Left renal cortex interstitium (tissue), 4 donors: ENCODE data around the gene NUF2. TPM values are rescaled to one million over a fixed set of nuclear protein-coding genes. Genes with fewer than 3 reads are reported as not detected.
"Not testable (repeated sequence)": the region's sequence is repeated elsewhere in the genome, so short reads cannot be mapped to it uniquely, and the experiment has no call there.

ENCODE experiments used
- DNase-seq, 4 donors: peaks; one replicate each; pipeline ENCODE4 v3.0.0-alpha.2; 2013; ENCODE audit warnings: low read depth in 4 of 4, low spot score in 2 of 4, missing footprints in 1 of 4
- polyA plus RNA-seq, 4 donors: library from polyadenylated mRNA; unstranded; fragments of 120-200 nt; gene quantifications; one replicate each; pipeline ENCODE4 v1.2.1, GENCODE V29; 2013; ENCODE audit not compliant: insufficient read length in 4 of 4

Gene NUF2
- polyA plus RNA-seq, 4 donors = 26.5 to 31.0 (median 27.6) TPM

- not testable (repeated sequence) for DNase-seq
Observed at GRCh38 chr1:163323339-163323738, 1.6 kb downstream of the NUF2 start.

- DNase-seq = no peak
Observed at GRCh38 chr1:163331116-163331515, 9.4 kb downstream of the NUF2 start.

- DNase-seq = no peak
Observed at GRCh38 chr1:163335216-163335615, 13.5 kb downstream of the NUF2 start.

- DNase-seq = no peak
Observed at GRCh38 chr1:163337631-163338030, 15.9 kb downstream of the NUF2 start.

GRCh38 chr1:163346326-163346870, 24.6 kb downstream of the NUF2 start:
- DNase-seq = no peak

- DNase-seq = no peak
Observed at GRCh38 chr1:163347106-163347505, 25.4 kb downstream of the NUF2 start.

- no peak for DNase-seq
Observed at GRCh38 chr1:163351912-163352311, 30.2 kb downstream of the NUF2 start.

GRCh38 chr1:163357378-163357777, 35.6 kb downstream of the NUF2 start:
- no peak for DNase-seq

- DNase-seq = not testable (repeated sequence)
Observed at GRCh38 chr1:163358172-163358571, 36.4 kb downstream of the NUF2 start.

- DNase-seq = no peak
Observed at GRCh38 chr1:163361123-163361934, 39.6 kb downstream of the NUF2 start.

- no peak for DNase-seq
Observed at GRCh38 chr1:163365186-163365585, 43.4 kb downstream of the NUF2 start.

GRCh38 chr1:163366555-163366954, 44.8 kb downstream of the NUF2 start:
- DNase-seq = no peak

- DNase-seq = no peak
Observed at GRCh38 chr1:163367721-163368120, 46.0 kb downstream of the NUF2 start.

GRCh38 chr1:163372576-163372975, 50.8 kb downstream of the NUF2 start:
- no peak for DNase-seq

GRCh38 chr1:163378554-163378953, 56.8 kb downstream of the NUF2 start:
- DNase-seq = no peak

GRCh38 chr1:163379801-163380200, 58.0 kb downstream of the NUF2 start:
- no peak for DNase-seq

- peak in 1 of 4 donors; percentile 8 for DNase-seq
Observed at GRCh38 chr1:163381487-163382184, 59.9 kb downstream of the NUF2 start.

- DNase-seq = no peak
Observed at GRCh38 chr1:163382395-163382794, 60.6 kb downstream of the NUF2 start.

- DNase-seq = no peak
Observed at GRCh38 chr1:163387146-163387545, 65.4 kb downstream of the NUF2 start.

GRCh38 chr1:163388970-163389369, 67.2 kb downstream of the NUF2 start:
- no peak for DNase-seq

GRCh38 chr1:163395790-163396189, 74.0 kb downstream of the NUF2 start:
- peak in 2 of 4 donors; percentile 19 to 25 for DNase-seq
